ENCODE data around the gene SHMT2. TPM values are rescaled to one million over a fixed set of nuclear protein-coding genes. Genes with fewer than 3 reads are reported as not detected.

SHMT2 gene
- total RNA-seq, 1 experiment from 2014 or later, result 227 TPM

GRCh38 chr12:57258977-57259970 is 29.8 kb downstream of the SHMT2 start:
- Histone ChIP-seq H3K36me3 (ENCODE audit: low read depth) (peaks cover 3% of the 10 kb centered on the region; the same call in 1 of the 2 replicates), H3K9me2 (ENCODE audit: insufficient read depth) (no peaks in the 10 kb centered on the region), H3F3A (ENCODE audit: insufficient read depth, low read depth) (no peaks in the 10 kb centered on the region), H3K4me3 (no peak overlapping the region), H3K4me1 (replicated peaks; ENCODE audit: insufficient read depth) (no peaks in the 10 kb centered on the region), H3K27me3 (ENCODE audit: insufficient read depth, low read depth) (no peaks in the 10 kb centered on the region), H3K27ac (no peak overlapping the region), H3K4me2 (no peak overlapping the region), H3K79me2 (ENCODE audit: low read depth) (no peaks in the 10 kb centered on the region), H2AFZ (no peak overlapping the region), H4K20me1 (ENCODE audit: insufficient read depth) (no peaks in the 10 kb centered on the region), H3K9me3 (ENCODE audit: insufficient read depth, low read depth) (no peaks in the 10 kb centered on the region)
- TF ChIP-seq, protein P1, sequence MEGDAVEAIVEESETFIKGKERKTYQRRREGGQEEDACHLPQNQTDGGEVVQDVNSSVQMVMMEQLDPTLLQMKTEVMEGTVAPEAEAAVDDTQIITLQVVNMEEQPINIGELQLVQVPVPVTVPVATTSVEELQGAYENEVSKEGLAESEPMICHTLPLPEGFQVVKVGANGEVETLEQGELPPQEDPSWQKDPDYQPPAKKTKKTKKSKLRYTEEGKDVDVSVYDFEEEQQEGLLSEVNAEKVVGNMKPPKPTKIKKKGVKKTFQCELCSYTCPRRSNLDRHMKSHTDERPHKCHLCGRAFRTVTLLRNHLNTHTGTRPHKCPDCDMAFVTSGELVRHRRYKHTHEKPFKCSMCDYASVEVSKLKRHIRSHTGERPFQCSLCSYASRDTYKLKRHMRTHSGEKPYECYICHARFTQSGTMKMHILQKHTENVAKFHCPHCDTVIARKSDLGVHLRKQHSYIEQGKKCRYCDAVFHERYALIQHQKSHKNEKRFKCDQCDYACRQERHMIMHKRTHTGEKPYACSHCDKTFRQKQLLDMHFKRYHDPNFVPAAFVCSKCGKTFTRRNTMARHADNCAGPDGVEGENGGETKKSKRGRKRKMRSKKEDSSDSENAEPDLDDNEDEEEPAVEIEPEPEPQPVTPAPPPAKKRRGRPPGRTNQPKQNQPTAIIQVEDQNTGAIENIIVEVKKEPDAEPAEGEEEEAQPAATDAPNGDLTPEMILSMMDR (conservative IDR thresholded peaks at IDR 0.05), result no peak
- no peak for TF ChIP-seq EZH2 (IDR thresholded peaks at IDR 0.05; ENCODE audit: low read depth)
- POLR2A ChIA-PET (ENCODE audit: unreplicated experiment), result no interaction called here
- DNase-seq, result no peak
- intact Hi-C loops (cut with micrococcal nuclease; ENCODE audit: unreplicated experiment), result no loop called here
- CTCF ChIA-PET, result interaction anchor here (0.5 kb wide), 1 partner anchor 476 kb away, joined by 8 read pairs; no protein-coding TSS in a partner anchor
- no TSS peak for BruUV-seq (replicated peaks)

GRCh38 chr12:57260366-57260765 is 30.9 kb downstream of the SHMT2 start:
- no peak overlapping the region for H3K4me3 ChIP-seq

GRCh38 chr12:57261428-57261865 is 31.9 kb downstream of the SHMT2 start:
- intact Hi-C loops (cut with micrococcal nuclease; ENCODE audit: unreplicated experiment), result no loop called here
- CTCF ChIA-PET, result interaction anchor here (1.0 kb wide), 1 partner anchor 191 kb away, joined by 7 read pairs; no protein-coding TSS in a partner anchor

More at GRCh38 chr12:57260366-57260765, 30.9 kb downstream of the SHMT2 start:
- ChIA-PET POLR2A (ENCODE audit: unreplicated experiment) (no interaction called here), CTCF (no interaction called here)
- no peaks in the 10 kb centered on the region for H3K9me2 ChIP-seq (ENCODE audit: insufficient read depth)
- H3K4me1 ChIP-seq (replicated peaks; ENCODE audit: insufficient read depth), result no peaks in the 10 kb centered on the region
- H3F3A ChIP-seq (ENCODE audit: insufficient read depth, low read depth), result 0 out of 2 replicates have a peak, but pooled peaks cover 6% of the 10 kb centered on the region
- H3K36me3 ChIP-seq (ENCODE audit: low read depth), result peaks cover 3% of the 10 kb centered on the region; the same call in 1 of the 2 replicates
- intact Hi-C loops (cut with micrococcal nuclease; ENCODE audit: unreplicated experiment), result no loop called here
- no peak for TF ChIP-seq EZH2 (IDR thresholded peaks at IDR 0.05; ENCODE audit: low read depth)
- TF ChIP-seq, protein P1 (conservative IDR thresholded peaks at IDR 0.05), result no peak
- H3K4me2 ChIP-seq, result no peak overlapping the region
- H2AFZ ChIP-seq, result no peak overlapping the region
- DNase-seq, result no peak
- no peaks in the 10 kb centered on the region for H4K20me1 ChIP-seq (ENCODE audit: insufficient read depth)
- H3K27me3 ChIP-seq (ENCODE audit: insufficient read depth, low read depth), result no peaks in the 10 kb centered on the region
- no peak overlapping the region for H3K27ac ChIP-seq
- H3K79me2 ChIP-seq (ENCODE audit: low read depth), result no peaks in the 10 kb centered on the region
- no TSS peak for BruUV-seq (replicated peaks)
- H3K9me3 ChIP-seq (ENCODE audit: insufficient read depth, low read depth), result no peaks in the 10 kb centered on the region

More at GRCh38 chr12:57261428-57261865, 31.9 kb downstream of the SHMT2 start:
- Histone ChIP-seq H3K9me2 (ENCODE audit: insufficient read depth) (no peaks in the 10 kb centered on the region), H3F3A (ENCODE audit: insufficient read depth, low read depth) (0 out of 2 replicates have a peak, but pooled peaks cover 7% of the 10 kb centered on the region), H4K20me1 (ENCODE audit: insufficient read depth) (no peaks in the 10 kb centered on the region), H3K9me3 (ENCODE audit: insufficient read depth, low read depth) (no peaks in the 10 kb centered on the region), H3K36me3 (ENCODE audit: low read depth) (peaks cover 3% of the 10 kb centered on the region; the same call in 1 of the 2 replicates), H3K27me3 (ENCODE audit: insufficient read depth, low read depth) (no peaks in the 10 kb centered on the region), H3K4me3 (no peak overlapping the region), H3K4me2 (no peak overlapping the region), H3K27ac (no peak overlapping the region), H3K4me1 (replicated peaks; ENCODE audit: insufficient read depth) (no peaks in the 10 kb centered on the region), H3K79me2 (ENCODE audit: low read depth) (no peaks in the 10 kb centered on the region), H2AFZ (no peak overlapping the region)
- BruUV-seq (replicated peaks), result no TSS peak
- POLR2A ChIA-PET (ENCODE audit: unreplicated experiment), result no interaction called here
- TF ChIP-seq EZH2 (IDR thresholded peaks at IDR 0.05; ENCODE audit: low read depth), result no peak
- TF ChIP-seq, protein P1 (conservative IDR thresholded peaks at IDR 0.05), result no peak
- DNase-seq, result no peak

Data from PC-9 (cell line).